Endothelial cell (in vitro differentiated cells): ENCODE results near the gene C3orf33. TPM values are rescaled to one million over a fixed set of nuclear protein-coding genes. Genes with fewer than 3 reads are reported as not detected.

Source experiments
- DNase-seq: peaks from one replicate; pipeline ENCODE4 v3.0.0; 2021; ENCODE audit warnings: low spot score
- H3K27ac Mint-ChIP-seq: one replicate; pipeline ENCODE4 v1.8.0; 2021; ENCODE audit warnings: mixed read lengths, inconsistent platforms; ENCODE audit not compliant: unreplicated experiment
- H3K27me3 Mint-ChIP-seq: one replicate; pipeline ENCODE4 v1.8.0; 2021; ENCODE audit warnings: mild to moderate bottlenecking, moderate library complexity, mixed read lengths, inconsistent platforms; ENCODE audit not compliant: unreplicated experiment
- H3K36me3 Mint-ChIP-seq: one replicate; pipeline ENCODE4 v1.8.0; 2021; ENCODE audit warnings: mild to moderate bottlenecking, low read depth, mixed read lengths, inconsistent platforms; ENCODE audit not compliant: unreplicated experiment
- H3K4me1 Mint-ChIP-seq: one replicate; pipeline ENCODE4 v1.8.0; 2021; ENCODE audit warnings: mild to moderate bottlenecking, mixed read lengths, inconsistent platforms; ENCODE audit not compliant: unreplicated experiment
- H3K4me3 Mint-ChIP-seq: one replicate; pipeline ENCODE4 v1.8.0; 2021; ENCODE audit warnings: mild to moderate bottlenecking, mixed read lengths, inconsistent platforms; ENCODE audit not compliant: unreplicated experiment
- H3K9me3 Mint-ChIP-seq: one replicate; pipeline ENCODE4 v1.8.0; 2021; ENCODE audit warnings: mixed read lengths, inconsistent platforms; ENCODE audit not compliant: unreplicated experiment
- total RNA-seq: library from RNA; stranded (reverse); fragmentation: NEBNext Ultra II Directional; extraction: Animal tissue kit (Norgen Biotek cat#: 25700); gene quantifications from one replicate; pipeline ENCODE4 v1.2.1, GENCODE V29; 2021; ENCODE audit not compliant: unreplicated experiment
- TF ChIP-seq, protein P1 (sequence below): fragments of 200-600 bp; sonication (generic); IDR thresholded peaks from one replicate; pipeline ENCODE4 v1.5.0; 2021; ENCODE audit warnings: antibody characterized with exemption; ENCODE audit not compliant: unreplicated experiment

C3orf33 gene
- total RNA-seq, 1 donor from 2014 or later: 1.1 TPM

- Mint-ChIP-seq H3K4me3 (no peak overlapping the region), H3K36me3 (no peaks in the 10 kb centered on the region), H3K9me3 (no peaks in the 10 kb centered on the region), H3K4me1 (peaks cover 4% of the 10 kb centered on the region), H3K27ac (no peak overlapping the region), H3K27me3 (no peaks in the 10 kb centered on the region)
- no peak for DNase-seq
- TF ChIP-seq, protein P1, sequence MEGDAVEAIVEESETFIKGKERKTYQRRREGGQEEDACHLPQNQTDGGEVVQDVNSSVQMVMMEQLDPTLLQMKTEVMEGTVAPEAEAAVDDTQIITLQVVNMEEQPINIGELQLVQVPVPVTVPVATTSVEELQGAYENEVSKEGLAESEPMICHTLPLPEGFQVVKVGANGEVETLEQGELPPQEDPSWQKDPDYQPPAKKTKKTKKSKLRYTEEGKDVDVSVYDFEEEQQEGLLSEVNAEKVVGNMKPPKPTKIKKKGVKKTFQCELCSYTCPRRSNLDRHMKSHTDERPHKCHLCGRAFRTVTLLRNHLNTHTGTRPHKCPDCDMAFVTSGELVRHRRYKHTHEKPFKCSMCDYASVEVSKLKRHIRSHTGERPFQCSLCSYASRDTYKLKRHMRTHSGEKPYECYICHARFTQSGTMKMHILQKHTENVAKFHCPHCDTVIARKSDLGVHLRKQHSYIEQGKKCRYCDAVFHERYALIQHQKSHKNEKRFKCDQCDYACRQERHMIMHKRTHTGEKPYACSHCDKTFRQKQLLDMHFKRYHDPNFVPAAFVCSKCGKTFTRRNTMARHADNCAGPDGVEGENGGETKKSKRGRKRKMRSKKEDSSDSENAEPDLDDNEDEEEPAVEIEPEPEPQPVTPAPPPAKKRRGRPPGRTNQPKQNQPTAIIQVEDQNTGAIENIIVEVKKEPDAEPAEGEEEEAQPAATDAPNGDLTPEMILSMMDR: no peak
These were observed 57.3 kb downstream of the C3orf33 start for GRCh38 chr3:155748611-155749365.

- Mint-ChIP-seq H3K36me3 (no peaks in the 10 kb centered on the region), H3K9me3 (no peaks in the 10 kb centered on the region), H3K4me1 (peaks cover 4% of the 10 kb centered on the region), H3K27me3 (no peaks in the 10 kb centered on the region), H3K4me3 (no peak overlapping the region), H3K27ac (no peak overlapping the region)
- DNase-seq: no peak
- TF ChIP-seq, protein P1: no peak
These were observed 58.2 kb downstream of the C3orf33 start for GRCh38 chr3:155747946-155748290.

DNA sequence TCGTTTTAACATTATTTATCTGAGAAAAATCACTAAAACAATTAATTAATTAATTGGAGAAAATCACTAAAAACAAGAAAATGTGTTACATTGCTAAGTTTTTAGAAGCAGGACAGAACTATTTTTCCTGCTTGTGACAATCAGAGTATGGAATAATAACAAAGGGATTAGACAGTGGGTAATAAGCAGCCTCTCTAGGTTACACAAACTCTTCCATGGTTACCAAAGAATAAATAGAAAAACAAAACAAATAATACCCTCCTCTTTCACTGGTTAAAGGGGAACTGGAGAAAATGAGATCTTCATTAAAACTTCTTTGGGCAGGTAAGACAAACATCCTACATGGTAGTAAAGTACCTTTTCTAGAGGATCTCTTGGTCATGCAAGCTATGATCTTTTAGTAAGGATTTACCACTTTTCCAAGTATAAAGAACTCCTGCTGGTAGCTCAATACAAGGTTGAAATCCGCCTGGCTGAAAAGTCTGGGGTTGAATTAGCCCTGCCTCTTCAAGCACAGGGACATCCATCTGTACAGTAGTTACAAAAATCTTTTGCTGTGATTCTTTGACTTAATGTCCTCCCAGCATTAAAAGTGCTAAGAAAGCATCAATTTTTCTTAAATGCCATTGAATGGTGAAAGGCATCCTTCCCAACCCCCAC, 58.7 kb downstream of the C3orf33 start:
- H3K4me3 Mint-ChIP-seq: no peak overlapping the region
- H3K4me1 Mint-ChIP-seq: peaks cover 4% of the 10 kb centered on the region
- TF ChIP-seq, protein P1: no peak
- no peaks in the 10 kb centered on the region for H3K9me3 Mint-ChIP-seq
- DNase-seq: no peak
- peak overlapping the region; percentile 32 for H3K27ac Mint-ChIP-seq
- no peaks in the 10 kb centered on the region for H3K36me3 Mint-ChIP-seq
- H3K27me3 Mint-ChIP-seq: no peaks in the 10 kb centered on the region

DNA sequence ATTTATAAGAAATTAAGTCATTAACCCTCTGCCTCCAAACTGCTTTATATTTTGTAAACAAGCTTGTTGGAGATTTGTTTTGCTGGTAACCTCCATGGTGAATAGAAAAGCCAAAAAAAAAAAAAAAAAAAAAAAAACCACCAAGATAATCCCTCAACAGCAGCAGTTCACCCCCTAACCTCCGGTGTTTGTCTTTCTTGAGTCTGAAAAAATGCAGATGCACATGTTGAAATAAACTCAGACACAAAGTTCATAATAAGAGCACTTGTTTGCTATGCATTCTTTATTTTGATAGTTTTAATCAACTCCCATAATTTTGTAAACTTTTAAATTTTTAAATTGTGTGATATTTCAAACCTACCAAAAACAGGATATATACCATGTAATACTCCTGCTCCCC, 59.4 kb downstream of the C3orf33 start:
- peaks cover 4% of the 10 kb centered on the region for H3K4me1 Mint-ChIP-seq
- no peaks in the 10 kb centered on the region for H3K27me3 Mint-ChIP-seq
- no peaks in the 10 kb centered on the region for H3K9me3 Mint-ChIP-seq
- H3K27ac Mint-ChIP-seq: no peak overlapping the region
- no peak for DNase-seq
- TF ChIP-seq, protein P1: no peak
- H3K4me3 Mint-ChIP-seq: no peak overlapping the region
- H3K36me3 Mint-ChIP-seq: no peaks in the 10 kb centered on the region

GRCh38 chr3:155745795-155746550, 60.1 kb downstream of the C3orf33 start:
- peak overlapping the region; percentile 93 for H3K4me3 Mint-ChIP-seq
- H3K27ac Mint-ChIP-seq: peak overlapping the region; percentile 28
- H3K9me3 Mint-ChIP-seq: no peaks in the 10 kb centered on the region
- no peaks in the 10 kb centered on the region for H3K36me3 Mint-ChIP-seq
- TF ChIP-seq, protein P1: no peak
- DNase-seq: peak; percentile 54
- H3K4me1 Mint-ChIP-seq: peaks cover 4% of the 10 kb centered on the region
- no peaks in the 10 kb centered on the region for H3K27me3 Mint-ChIP-seq
